ENCODE measurements around the gene STT3B. TPM values are rescaled to one million over a fixed set of nuclear protein-coding genes. Genes with fewer than 3 reads are reported as not detected.

STT3B gene
- total RNA-seq, 1 donor from 2014 or later = 180 TPM

DNA sequence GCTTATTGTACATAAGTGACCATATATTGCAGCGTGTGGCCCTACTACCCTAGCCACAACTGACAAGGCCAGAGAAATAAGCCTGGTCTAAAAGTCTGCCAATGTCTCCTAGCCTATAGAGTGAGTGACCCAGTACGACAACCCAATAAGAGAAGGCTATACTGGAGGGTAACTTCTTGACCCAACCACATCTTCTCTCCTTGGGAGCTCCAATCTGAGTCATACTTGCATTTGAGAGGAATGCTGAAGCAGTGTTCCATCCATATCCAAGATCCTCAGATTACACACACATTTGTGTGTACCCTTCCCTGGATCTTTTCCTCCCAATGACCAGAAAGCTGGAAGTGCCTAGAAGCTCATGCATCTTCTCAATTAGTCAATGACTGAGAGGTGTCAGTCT, 11.3 kb upstream of the STT3B start:
- Mint-ChIP-seq H3K36me3 (no peaks in the 10 kb centered on the region), H3K4me3 (no peak overlapping the region)
- TF ChIP-seq, protein P1, sequence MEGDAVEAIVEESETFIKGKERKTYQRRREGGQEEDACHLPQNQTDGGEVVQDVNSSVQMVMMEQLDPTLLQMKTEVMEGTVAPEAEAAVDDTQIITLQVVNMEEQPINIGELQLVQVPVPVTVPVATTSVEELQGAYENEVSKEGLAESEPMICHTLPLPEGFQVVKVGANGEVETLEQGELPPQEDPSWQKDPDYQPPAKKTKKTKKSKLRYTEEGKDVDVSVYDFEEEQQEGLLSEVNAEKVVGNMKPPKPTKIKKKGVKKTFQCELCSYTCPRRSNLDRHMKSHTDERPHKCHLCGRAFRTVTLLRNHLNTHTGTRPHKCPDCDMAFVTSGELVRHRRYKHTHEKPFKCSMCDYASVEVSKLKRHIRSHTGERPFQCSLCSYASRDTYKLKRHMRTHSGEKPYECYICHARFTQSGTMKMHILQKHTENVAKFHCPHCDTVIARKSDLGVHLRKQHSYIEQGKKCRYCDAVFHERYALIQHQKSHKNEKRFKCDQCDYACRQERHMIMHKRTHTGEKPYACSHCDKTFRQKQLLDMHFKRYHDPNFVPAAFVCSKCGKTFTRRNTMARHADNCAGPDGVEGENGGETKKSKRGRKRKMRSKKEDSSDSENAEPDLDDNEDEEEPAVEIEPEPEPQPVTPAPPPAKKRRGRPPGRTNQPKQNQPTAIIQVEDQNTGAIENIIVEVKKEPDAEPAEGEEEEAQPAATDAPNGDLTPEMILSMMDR (conservative IDR thresholded peaks at IDR 0.05) = no peak

DNA sequence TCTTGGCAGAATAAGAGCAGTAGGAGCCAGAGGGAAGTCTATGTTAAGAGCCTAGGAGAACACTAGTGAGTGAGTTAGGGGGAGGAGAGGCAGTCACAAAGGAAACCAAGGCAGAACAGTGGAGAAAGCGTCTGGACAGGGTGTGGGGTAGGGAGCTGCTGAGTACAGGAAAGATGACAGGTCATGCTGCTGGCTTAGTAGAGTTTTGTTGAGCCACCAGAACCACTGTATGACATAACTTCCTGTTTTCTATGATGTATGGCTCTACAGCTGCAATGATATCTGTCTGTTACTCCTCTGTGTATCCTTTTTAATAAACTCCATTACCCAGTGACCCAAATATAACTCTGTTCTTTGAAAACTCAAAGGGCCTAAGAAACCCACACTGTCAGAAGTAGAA, 10.6 kb upstream of the STT3B start:
- H3K4me1 Mint-ChIP-seq (ENCODE audit: unreplicated experiment) = no peaks in the 10 kb centered on the region
- peaks cover under 1% of the 10 kb centered on the region for H3K9me3 Mint-ChIP-seq
- H3K27ac Mint-ChIP-seq = no peak overlapping the region
- H3K36me3 Mint-ChIP-seq = no peaks in the 10 kb centered on the region
- no peak overlapping the region for H3K4me3 Mint-ChIP-seq
- H3K27me3 Mint-ChIP-seq = no peaks in the 10 kb centered on the region
- no peak for DNase-seq (ENCODE audit: extremely low spot score, unreplicated experiment)
- TF ChIP-seq, protein P1 (conservative IDR thresholded peaks at IDR 0.05) = no peak

More for the DNA sequence above, 11.3 kb upstream of the STT3B start:
- no peaks in the 10 kb centered on the region for H3K27me3 Mint-ChIP-seq
- H3K4me1 Mint-ChIP-seq (ENCODE audit: unreplicated experiment) = no peaks in the 10 kb centered on the region
- H3K27ac Mint-ChIP-seq = no peak overlapping the region
- H3K9me3 Mint-ChIP-seq = no peaks in the 10 kb centered on the region
- no peak for DNase-seq (ENCODE audit: extremely low spot score, unreplicated experiment)

DNA sequence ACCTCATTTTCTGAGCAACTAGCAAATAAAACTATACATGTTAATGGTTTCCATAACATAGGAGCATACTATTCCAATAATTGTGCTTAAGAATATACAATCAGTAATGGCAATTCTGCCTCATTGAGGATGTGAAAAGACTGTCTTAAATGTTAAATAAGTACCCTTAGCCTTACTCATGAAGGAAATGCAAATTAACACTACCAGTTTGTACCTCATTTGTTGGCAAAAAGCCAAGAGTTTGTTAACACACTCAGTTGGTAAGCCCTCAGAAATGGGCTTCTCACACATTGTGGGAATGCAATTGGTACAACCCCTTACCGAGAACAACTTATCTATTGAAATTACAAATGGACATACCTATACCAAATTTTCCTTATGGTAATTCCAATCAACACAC, 9.2 kb upstream of the STT3B start:
- Mint-ChIP-seq H3K27me3 (no peaks in the 10 kb centered on the region), H3K4me1 (ENCODE audit: unreplicated experiment) (no peaks in the 10 kb centered on the region), H3K4me3 (no peak overlapping the region), H3K27ac (no peak overlapping the region), H3K9me3 (peaks cover 4% of the 10 kb centered on the region), H3K36me3 (no peaks in the 10 kb centered on the region)
- no peak for DNase-seq (ENCODE audit: extremely low spot score, unreplicated experiment)
- TF ChIP-seq, protein P1 (conservative IDR thresholded peaks at IDR 0.05) = no peak

DNA sequence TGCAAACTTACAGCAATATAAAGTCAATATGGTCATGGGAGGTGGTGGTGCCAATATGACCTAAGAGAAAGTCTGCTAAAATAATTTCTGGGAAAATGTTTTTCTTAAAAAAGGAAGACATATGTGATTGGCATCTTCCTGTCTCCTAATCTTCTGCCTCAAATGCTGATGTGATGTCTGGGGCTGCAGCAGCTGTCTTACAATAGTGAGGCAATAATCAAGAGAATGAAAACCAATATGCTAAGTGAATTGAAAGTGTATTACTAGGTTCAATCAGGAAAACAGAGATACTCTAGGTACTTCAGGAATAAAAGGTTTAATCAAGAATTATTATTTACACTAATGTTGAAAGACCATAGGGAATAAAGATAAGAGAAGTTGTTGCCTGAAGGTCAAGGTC, 7.2 kb upstream of the STT3B start:
- TF ChIP-seq, protein P1 (conservative IDR thresholded peaks at IDR 0.05) = no peak
- DNase-seq (ENCODE audit: extremely low spot score, unreplicated experiment) = no peak
- Mint-ChIP-seq H3K4me3 (no peak overlapping the region), H3K27ac (no peak overlapping the region), H3K27me3 (no peaks in the 10 kb centered on the region), H3K36me3 (no peaks in the 10 kb centered on the region), H3K4me1 (ENCODE audit: unreplicated experiment) (no peaks in the 10 kb centered on the region), H3K9me3 (peaks cover 4% of the 10 kb centered on the region)

DNA sequence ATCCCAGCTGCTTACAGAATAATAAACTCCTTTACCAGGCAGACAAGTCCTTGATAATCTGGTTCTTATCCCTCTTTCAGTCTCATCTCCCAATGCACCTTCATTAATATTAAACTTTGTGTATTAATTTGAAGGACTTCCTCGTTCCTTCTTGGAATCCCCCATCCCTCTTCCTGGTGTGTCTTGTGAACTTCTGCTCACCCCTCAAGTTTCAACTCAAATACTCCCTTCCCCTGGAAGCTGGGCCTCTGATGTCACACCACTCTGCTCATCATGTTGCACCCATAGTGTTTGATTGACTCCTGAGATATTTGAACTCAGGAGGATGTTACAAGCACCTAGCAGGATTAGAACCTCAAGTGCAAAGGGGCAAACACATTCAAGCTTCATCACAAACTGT, 3.3 kb upstream of the STT3B start:
- Mint-ChIP-seq H3K27ac (no peak overlapping the region), H3K4me1 (ENCODE audit: unreplicated experiment) (no peaks in the 10 kb centered on the region), H3K36me3 (peaks cover 5% of the 10 kb centered on the region), H3K9me3 (peaks cover 4% of the 10 kb centered on the region), H3K27me3 (no peaks in the 10 kb centered on the region), H3K4me3 (no peak overlapping the region)
- no peak for DNase-seq (ENCODE audit: extremely low spot score, unreplicated experiment)
- TF ChIP-seq, protein P1 (conservative IDR thresholded peaks at IDR 0.05) = no peak
